ENCODE data around the gene NAALADL2. TPM values are rescaled to one million over a fixed set of nuclear protein-coding genes. Genes with fewer than 3 reads are reported as not detected.

NAALADL2 gene
- total and polyA plus RNA-seq, 2 of the 13 experiments (the other 11 are each of a cell fraction or from before 2014, with no cell fraction given), result 0.08 TPM; not detected in 1

DNA sequence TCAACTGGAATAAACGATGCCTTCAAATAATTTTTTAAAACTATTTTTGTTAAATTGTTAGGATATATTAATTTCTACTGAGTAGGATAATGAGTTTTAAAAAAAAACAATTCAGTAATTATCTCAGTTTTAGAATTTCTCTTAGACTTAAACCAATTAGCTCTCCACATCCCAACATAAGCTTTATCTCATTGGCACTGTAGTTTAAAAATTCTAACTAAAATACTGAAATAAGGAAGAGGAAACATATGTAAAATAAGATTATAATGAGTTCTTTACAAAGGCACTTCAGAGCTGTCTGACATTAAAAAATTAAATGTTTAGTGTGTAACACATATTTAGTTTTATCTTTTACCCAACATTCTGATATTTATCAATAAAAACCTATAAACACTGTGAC is 558.3 kb downstream of the NAALADL2 start:
- no peak overlapping the region for H3K4me3 ChIP-seq (replicated peaks in 1 of 3; ENCODE audit: insufficient read depth in 1 of 3, low read depth in 2 of 3, low read length in 3 of 3)
- no TSS peak for BruUV-seq (replicated peaks)
- 2% methylated on average over 1 of the region's 1 CpG for WGBS (ENCODE audit: low lambda C conversion rate)
- ATAC-seq, result no peak
- no peak for FAIRE-seq
- no peaks in the 10 kb centered on the region for H4K20me1 ChIP-seq (ENCODE audit: insufficient read depth, low read length)
- H3K9me3 ChIP-seq (ENCODE audit: low read length), result no peaks in the 10 kb centered on the region; the same call in 1 of the 2 replicates
- no peak overlapping the region for H3K27ac ChIP-seq (ENCODE audit: extremely low read length, insufficient read depth, low read length)
- in situ Hi-C loops (cut with HindIII; ENCODE audit: extremely low pct_ligation_motif_present, low pct_unique_long_range_greater_than_20kb) (no loop called here), intact Hi-C loops (cut with micrococcal nuclease; ENCODE audit: unreplicated experiment) (no loop called here)
- no peak overlapping the region for H3K4me2 ChIP-seq (ENCODE audit: low read depth, low read length)
- CTCF ChIA-PET (ENCODE audit: low intra/inter-chr PET ratio, low total read pairs), result no interaction called here
- no peaks in the 10 kb centered on the region for H3K36me3 ChIP-seq (replicated peaks in 1 of 2; ENCODE audit: control insufficient read depth in 1 of 2, insufficient read depth in 2 of 2, low read length in 2 of 2)
- POLR2A ChIA-PET, result no interaction called here
- DNase-seq (ENCODE audit: low spot score), result no peak
- H3K27me3 ChIP-seq (ENCODE audit: control insufficient read depth in 1 of 2, insufficient read depth in 2 of 2, low read length in 2 of 2), result no peaks in the 10 kb centered on the region
- no peaks in the 10 kb centered on the region for H3K79me2 ChIP-seq (ENCODE audit: insufficient read depth, low read length)
- H3K4me1 ChIP-seq (ENCODE audit: insufficient read depth, low read length), result no peaks in the 10 kb centered on the region
- H3K9ac ChIP-seq (ENCODE audit: insufficient read depth, low read depth, low read length), result no peak overlapping the region
- H2AFZ ChIP-seq (ENCODE audit: low read length), result no peak overlapping the region
- TF ChIP-seq HMG20A (CRISPR knock-in tag; IDR thresholded peaks at IDR 0.05; ENCODE audit: borderline replicate concordance) (no peak), ZSCAN9 (CRISPR knock-in tag; IDR thresholded peaks at IDR 0.05; ENCODE audit: borderline replicate concordance) (no peak), NFE2 (CRISPR knock-in tag; IDR thresholded peaks at IDR 0.05) (no peak), ZNF878 (CRISPR knock-in tag; IDR thresholded peaks at IDR 0.05) (no peak), SRF (IDR thresholded peaks at IDR 0.05; ENCODE audit: low read depth, low read length) (no peak), FOSL1 (CRISPR knock-in tag; IDR thresholded peaks at IDR 0.05; ENCODE audit: borderline replicate concordance) (no peak), ZNF800 (CRISPR knock-in tag; IDR thresholded peaks at IDR 0.05) (no peak), HMGXB3 (CRISPR knock-in tag; IDR thresholded peaks at IDR 0.05; ENCODE audit: borderline replicate concordance) (no peak), GMEB1 (CRISPR knock-in tag; IDR thresholded peaks at IDR 0.05; ENCODE audit: borderline replicate concordance) (no peak), CHD2 (IDR thresholded peaks at IDR 0.05; ENCODE audit: low read depth, low read length) (no peak), MAF1 (CRISPR knock-in tag; IDR thresholded peaks at IDR 0.05; ENCODE audit: borderline replicate concordance) (no peak), NPAS2 (CRISPR knock-in tag; IDR thresholded peaks at IDR 0.05; ENCODE audit: borderline replicate concordance) (no peak)
- TF ChIP-seq, protein P1, sequence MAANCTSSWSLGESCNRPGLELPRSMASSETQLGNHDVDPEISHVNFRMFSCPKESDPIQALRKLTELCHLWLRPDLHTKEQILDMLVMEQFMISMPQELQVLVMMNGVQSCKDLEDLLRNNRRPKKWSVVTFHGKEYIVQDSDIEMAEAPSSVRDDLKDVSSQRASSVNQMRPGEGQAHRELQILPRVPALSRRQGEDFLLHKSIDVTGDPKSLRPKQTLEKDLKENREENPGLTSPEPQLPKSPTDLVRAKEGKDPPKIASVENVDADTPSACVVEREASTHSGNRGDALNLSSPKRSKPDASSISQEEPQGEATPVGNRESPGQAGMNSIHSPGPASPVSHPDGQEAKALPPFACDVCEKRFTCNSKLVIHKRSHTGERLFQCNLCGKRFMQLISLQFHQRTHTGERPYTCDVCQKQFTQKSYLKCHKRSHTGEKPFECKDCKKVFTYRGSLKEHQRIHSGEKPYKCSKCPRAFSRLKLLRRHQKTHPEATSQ (CRISPR knock-in tag; IDR thresholded peaks at IDR 0.05; ENCODE audit: borderline replicate concordance), result no peak
